Suprapubic skin (tissue), 3 donors: Measurements from ENCODE around the gene N4BP2L1.

Source experiments
- POLR2A ChIP-seq, 2 donors: fragments of 450-650 bp; IDR thresholded peaks; one replicate each; pipeline ENCODE4 v1.6.1; 2017; ENCODE audit warnings: antibody characterized with exemption in 2 of 2, mild to moderate bottlenecking in 2 of 2, moderate library complexity in 2 of 2
- TF ChIP-seq, protein P1 (sequence below), 2 donors: fragments of 200-600 bp in 1 of 2; fragments of 450-650 bp in 1 of 2; sonication (generic) in 1 of 2; IDR thresholded peaks; one replicate each; pipeline ENCODE4 v1.5.1; 2016 to 2019; ENCODE audit warnings: antibody characterized with exemption in 2 of 2, mild to moderate bottlenecking in 1 of 2, moderate library complexity in 1 of 2

DNA sequence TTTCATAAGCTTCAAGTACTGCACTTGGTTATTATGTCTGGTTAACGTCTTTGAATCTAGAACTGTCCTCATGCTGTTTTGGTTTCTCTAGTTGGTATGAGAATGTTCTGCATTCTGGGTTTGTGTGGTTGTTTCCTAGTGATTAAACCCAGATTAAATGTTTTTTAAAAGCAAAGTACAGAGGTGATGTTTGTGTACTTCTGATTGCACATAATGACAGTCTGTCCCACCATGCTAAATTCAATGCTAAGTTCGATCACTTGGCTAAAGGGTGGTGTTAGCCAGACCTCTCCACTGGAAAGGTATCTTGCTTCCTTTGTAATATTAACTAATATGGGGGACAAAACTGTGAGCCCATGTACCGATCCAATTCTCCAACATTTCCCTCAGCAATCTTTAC, 14.6 kb downstream of the N4BP2L1 start:
- TF ChIP-seq, protein P1, sequence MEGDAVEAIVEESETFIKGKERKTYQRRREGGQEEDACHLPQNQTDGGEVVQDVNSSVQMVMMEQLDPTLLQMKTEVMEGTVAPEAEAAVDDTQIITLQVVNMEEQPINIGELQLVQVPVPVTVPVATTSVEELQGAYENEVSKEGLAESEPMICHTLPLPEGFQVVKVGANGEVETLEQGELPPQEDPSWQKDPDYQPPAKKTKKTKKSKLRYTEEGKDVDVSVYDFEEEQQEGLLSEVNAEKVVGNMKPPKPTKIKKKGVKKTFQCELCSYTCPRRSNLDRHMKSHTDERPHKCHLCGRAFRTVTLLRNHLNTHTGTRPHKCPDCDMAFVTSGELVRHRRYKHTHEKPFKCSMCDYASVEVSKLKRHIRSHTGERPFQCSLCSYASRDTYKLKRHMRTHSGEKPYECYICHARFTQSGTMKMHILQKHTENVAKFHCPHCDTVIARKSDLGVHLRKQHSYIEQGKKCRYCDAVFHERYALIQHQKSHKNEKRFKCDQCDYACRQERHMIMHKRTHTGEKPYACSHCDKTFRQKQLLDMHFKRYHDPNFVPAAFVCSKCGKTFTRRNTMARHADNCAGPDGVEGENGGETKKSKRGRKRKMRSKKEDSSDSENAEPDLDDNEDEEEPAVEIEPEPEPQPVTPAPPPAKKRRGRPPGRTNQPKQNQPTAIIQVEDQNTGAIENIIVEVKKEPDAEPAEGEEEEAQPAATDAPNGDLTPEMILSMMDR (IDR thresholded peaks at IDR 0.05): no peak
- no peak for TF ChIP-seq POLR2A (IDR thresholded peaks at IDR 0.05)
